ENCODE data around the gene PNPLA6.

DNA sequence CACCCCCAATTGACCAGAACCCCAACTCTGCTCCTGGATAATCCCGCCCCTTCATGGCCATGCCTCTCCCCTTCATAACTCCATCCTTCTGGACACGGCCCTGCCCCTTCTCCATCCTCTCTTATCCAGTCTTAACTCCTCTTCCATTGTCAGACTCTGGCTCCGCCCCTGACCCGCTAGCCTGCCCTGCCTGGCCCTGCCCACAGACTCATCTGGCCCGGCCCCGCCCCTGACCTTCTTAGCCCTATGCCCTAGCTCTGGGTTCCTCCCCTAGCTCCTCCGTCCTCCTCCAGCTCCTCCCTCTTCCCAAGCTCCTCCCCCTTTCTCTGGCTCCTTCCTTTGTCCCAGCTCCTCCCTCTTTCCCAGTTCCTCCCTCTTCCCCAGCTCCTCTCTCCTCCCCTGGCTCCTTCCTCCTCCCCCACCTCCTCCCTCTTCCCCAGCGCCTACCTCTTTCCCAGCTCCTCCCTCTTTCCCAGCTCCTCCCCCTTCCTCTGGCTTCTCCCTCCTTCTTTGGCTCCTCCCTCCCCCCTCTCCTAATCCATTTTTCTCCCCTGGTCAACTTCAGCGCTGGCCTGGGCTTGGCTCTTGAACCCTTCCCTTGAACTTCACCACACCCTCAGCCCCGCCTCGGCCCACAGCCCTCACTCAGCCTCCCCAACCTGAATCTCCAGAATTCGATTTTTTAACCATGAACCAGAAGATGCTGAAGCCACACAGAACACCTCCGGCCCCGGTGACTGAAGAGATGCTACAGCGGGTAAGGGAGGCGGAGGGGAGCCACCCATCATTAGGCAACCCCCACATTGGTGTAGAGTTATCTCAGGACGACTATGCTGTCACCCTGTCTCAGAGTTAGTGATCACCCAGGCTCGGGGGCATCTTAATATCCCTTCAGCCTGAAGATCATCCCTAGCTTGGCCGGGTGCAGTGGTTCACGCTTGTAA, 28.9 kb upstream of the PNPLA6 start:
- no peak for TF ChIP-seq EZH2 (IDR thresholded peaks at IDR 0.05)
- TF ChIP-seq POLR2AphosphoS5 (IDR thresholded peaks at IDR 0.05; ENCODE audit: borderline replicate concordance, low read depth, low read length), result no peak
- TF ChIP-seq FOXP2 (optimal IDR thresholded peaks at IDR 0.05; ENCODE audit: control extremely low read depth, extremely low read length, insufficient read depth), result no peak
